ENCODE measurements around the gene SORCS3.

DNA sequence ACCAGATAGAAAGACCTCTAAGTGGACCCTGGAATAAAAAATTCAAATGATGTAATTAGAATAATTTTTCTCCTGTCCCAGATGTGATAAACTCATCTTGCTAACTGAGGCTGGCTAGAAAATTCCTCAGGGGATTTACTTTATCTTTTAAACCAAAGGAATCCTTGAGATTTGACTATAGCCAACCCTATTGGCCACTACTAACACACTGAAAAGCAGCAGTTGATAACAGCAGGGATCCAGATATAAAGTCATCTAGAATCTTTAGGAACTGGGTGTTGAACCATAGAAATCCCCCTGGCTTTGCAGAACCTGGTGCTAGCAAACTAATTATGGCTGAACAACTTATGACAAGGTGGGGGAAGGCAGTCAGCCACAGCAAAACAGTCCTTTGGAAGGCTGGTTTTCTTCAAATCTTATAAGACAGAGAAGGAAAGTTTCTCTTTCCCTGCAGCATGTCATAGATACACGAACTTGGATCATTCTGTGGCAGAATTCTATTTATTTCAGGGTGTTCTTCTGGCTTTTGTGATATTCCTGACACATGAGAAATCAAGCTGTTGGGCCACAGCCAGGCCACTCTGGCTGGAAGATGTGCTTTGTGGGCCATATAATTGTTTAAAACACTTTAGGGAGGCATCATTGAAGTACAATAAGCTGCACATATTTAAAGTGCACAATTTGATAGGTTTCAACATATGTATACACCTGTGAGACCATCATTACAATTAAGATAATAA, 643.6 kb downstream of the SORCS3 start:
- TF ChIP-seq, protein P1, sequence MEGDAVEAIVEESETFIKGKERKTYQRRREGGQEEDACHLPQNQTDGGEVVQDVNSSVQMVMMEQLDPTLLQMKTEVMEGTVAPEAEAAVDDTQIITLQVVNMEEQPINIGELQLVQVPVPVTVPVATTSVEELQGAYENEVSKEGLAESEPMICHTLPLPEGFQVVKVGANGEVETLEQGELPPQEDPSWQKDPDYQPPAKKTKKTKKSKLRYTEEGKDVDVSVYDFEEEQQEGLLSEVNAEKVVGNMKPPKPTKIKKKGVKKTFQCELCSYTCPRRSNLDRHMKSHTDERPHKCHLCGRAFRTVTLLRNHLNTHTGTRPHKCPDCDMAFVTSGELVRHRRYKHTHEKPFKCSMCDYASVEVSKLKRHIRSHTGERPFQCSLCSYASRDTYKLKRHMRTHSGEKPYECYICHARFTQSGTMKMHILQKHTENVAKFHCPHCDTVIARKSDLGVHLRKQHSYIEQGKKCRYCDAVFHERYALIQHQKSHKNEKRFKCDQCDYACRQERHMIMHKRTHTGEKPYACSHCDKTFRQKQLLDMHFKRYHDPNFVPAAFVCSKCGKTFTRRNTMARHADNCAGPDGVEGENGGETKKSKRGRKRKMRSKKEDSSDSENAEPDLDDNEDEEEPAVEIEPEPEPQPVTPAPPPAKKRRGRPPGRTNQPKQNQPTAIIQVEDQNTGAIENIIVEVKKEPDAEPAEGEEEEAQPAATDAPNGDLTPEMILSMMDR (IDR thresholded peaks at IDR 0.05; ENCODE audit: low read depth, low read length): no peak
- TF ChIP-seq MYC (IDR thresholded peaks at IDR 0.05; ENCODE audit: low read depth, low read length) (no peak), POLR2A (IDR thresholded peaks at IDR 0.05; ENCODE audit: extremely low read depth, insufficient read length) (no peak)
